ENCODE measurements around the gene CCM2.

- TF ChIP-seq POLR2A (IDR thresholded peaks at IDR 0.05) = no peak
- TF ChIP-seq CTCF (IDR thresholded peaks at IDR 0.05) = no peak
Observed at GRCh38 chr7:44998153-44998871, 1.7 kb upstream of the CCM2 start.

Measured in ovary (tissue), 3 donors.